Testis (tissue), 3 donors: ENCODE measurements around the gene SUCNR1. TPM values are rescaled to one million over a fixed set of nuclear protein-coding genes. Genes with fewer than 3 reads are reported as not detected.

Experiments used
- DNase-seq: peaks from one replicate; pipeline ENCODE4 v3.0.0-alpha.2; 2019
- H3K27ac ChIP-seq, 2 donors: fragments of 200-600 bp; sonication (generic); one replicate each; pipeline ENCODE4 v1.5.1; 2019
- H3K27me3 ChIP-seq: fragments of 200-600 bp; sonication (generic); one replicate; pipeline ENCODE4 v1.5.1; 2019
- H3K36me3 ChIP-seq: fragments of 200-600 bp; sonication (generic); one replicate; pipeline ENCODE4 v1.5.1; 2017; ENCODE audit warnings: low read depth; ENCODE audit errors: missing control alignments
- H3K4me1 ChIP-seq: fragments of 200-600 bp; sonication (generic); one replicate; pipeline ENCODE4 v1.5.1; 2019
- H3K4me3 ChIP-seq, 2 donors: fragments of 200-600 bp; sonication (generic); one replicate each; pipeline ENCODE4 v1.5.1; 2017 to 2019
- H3K9me3 ChIP-seq: fragments of 200-600 bp; sonication (generic); one replicate; pipeline ENCODE4 v1.5.1; 2017
- CTCF ChIP-seq, 3 experiments: fragments of 450-650 bp in 2 of 3; fragments of 200-600 bp in 1 of 3; sonication (generic) in 1 of 3; IDR thresholded peaks; one replicate each; pipeline ENCODE4 v1.5.1; 2016 to 2019; ENCODE audit warnings: antibody characterized with exemption in 3 of 3, mild to moderate bottlenecking in 2 of 3, moderate library complexity in 1 of 3
- POLR2A ChIP-seq: fragments of 450-650 bp; IDR thresholded peaks from one replicate; pipeline ENCODE4 v1.6.1; 2017; ENCODE audit warnings: antibody characterized with exemption, mild to moderate bottlenecking, moderate library complexity
- WGBS, 2 donors: methylation state at CpG; one replicate each; pipeline ENCODE4 v1.1.5; 2018; 5-methylcytosine and 5-hydroxymethylcytosine counted together
- intact Hi-C: fragments of 100-400 bp; cut with DNase I; formaldehyde crosslinking; loops from one replicate; pipeline ENCODE4 v1.15.1; 2023; ENCODE audit warnings: low total_unique reads
- polyA plus RNA-seq: library from polyadenylated mRNA; stranded (reverse); fragments of 350-450 nt; fragmentation: Illumina TruSeq; extraction: RNeasy Lipid Tissue Mini Kit (QIAGEN cat#74804); gene quantifications from one replicate; pipeline ENCODE4 v1.2.3, GENCODE V29; 2014; ENCODE audit warnings: low read depth, low replicate concordance; ENCODE audit not compliant: insufficient read depth
- total RNA-seq, 2 donors: library from RNA; depleted of rRNA; stranded (reverse); fragments of >200 nt; gene quantifications; one replicate each; pipeline ENCODE4 v1.2.3, GENCODE V29; 2016

The SUCNR1 gene
- total and polyA plus RNA-seq, 3 donors from 2014 or later: 0.06 to 0.42 TPM; not detected in 1

DNA sequence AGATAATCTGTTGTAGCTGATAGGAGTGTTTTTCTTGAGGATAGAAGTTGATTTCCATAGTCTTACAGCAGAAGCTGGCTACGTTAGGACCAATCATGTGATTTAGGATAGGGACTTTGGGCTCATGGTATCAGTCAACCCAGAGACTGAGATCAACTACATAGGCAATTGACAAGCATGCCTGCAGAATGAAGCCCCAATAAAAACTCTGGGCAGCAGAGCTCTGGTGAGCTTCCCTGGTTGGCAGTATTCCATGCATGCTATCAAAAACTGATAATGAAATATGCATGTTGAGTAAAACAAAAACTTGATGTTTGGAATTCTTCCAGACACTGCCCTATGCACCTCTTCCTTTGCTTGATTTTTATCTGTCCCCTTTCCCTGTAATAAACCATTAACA, 38.0 kb downstream of the SUCNR1 start:
- TF ChIP-seq POLR2A: no peak
- TF ChIP-seq CTCF (IDR thresholded peaks at IDR 0.05): no peak
- Histone ChIP-seq H3K9me3 (no peaks in the 10 kb centered on the region), H3K4me3 (no peak overlapping the region), H3K4me1 (no peaks in the 10 kb centered on the region), H3K36me3 (no peaks in the 10 kb centered on the region), H3K27ac (no peak overlapping the region), H3K27me3 (no peaks in the 10 kb centered on the region)
- WGBS, 2 donors: 92 to 100% methylated on average over 1 of the region's 1 CpG
- DNase-seq: no peak
- intact Hi-C loops: loop anchor here (10.0 kb wide), 1 partner anchor 67 kb away; no protein-coding TSS in a partner anchor

DNA sequence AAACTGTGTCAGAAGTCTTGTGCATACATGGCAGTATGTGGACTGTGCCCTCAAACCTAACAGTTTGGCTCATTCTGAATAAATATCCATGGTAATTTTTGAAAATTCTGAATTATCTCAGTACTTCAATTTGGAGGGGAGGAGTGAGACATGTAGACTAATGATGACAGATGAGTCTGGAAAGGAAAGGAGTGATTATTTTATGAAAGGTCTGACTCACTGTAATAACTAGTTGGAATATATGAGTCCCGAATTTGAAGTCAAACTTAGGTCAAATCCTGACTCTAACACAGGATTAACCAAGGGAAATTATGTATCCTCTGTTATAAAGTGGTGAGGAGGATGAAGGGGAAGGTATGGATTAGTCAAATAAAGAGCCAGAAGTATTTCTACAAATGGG, 38.6 kb downstream of the SUCNR1 start:
- 55 to 71% methylated on average over 1 of the region's 1 CpG for WGBS, 2 donors
- Histone ChIP-seq H3K4me1 (no peaks in the 10 kb centered on the region), H3K9me3 (no peaks in the 10 kb centered on the region), H3K4me3 (no peak overlapping the region), H3K36me3 (no peaks in the 10 kb centered on the region), H3K27me3 (no peaks in the 10 kb centered on the region), H3K27ac (no peak overlapping the region)
- no peak for DNase-seq
- no peak for TF ChIP-seq POLR2A
- TF ChIP-seq CTCF (IDR thresholded peaks at IDR 0.05): no peak
- intact Hi-C loops: loop anchor here (10.0 kb wide), 1 partner anchor 67 kb away; no protein-coding TSS in a partner anchor

DNA sequence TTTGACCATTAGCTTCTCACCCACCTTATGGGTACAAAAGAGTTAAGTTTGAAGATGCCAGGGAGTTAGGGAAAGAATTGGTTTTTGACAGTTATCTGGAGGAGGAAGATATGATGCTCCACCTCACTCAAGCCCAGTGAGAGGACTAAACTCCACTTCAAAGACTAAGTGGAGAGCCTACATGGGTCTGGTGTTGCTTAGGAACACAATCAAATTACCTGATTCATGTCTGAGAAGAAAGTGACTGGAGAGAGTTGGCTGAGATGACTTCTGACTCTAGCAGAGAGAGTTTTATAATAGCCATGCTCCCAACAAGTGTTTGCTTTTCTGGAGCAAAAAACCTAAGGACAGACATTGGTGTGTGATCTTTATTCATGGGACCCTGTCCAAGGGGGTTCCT, 43.3 kb downstream of the SUCNR1 start:
- no peaks in the 10 kb centered on the region for H3K9me3 ChIP-seq
- TF ChIP-seq POLR2A (no peak), CTCF (IDR thresholded peaks at IDR 0.05) (no peak)
- intact Hi-C loops: loop anchor here (10.0 kb wide), 1 partner anchor 72 kb away; no protein-coding TSS in a partner anchor
- H3K36me3 ChIP-seq: no peaks in the 10 kb centered on the region
- H3K27me3 ChIP-seq: no peaks in the 10 kb centered on the region
- H3K4me3 ChIP-seq: no peak overlapping the region
- no peak for DNase-seq
- no peak overlapping the region for H3K27ac ChIP-seq
- H3K4me1 ChIP-seq: no peaks in the 10 kb centered on the region

- intact Hi-C loops: loop anchor here (10.0 kb wide), 1 partner anchor 74 kb away; no protein-coding TSS in a partner anchor
- Histone ChIP-seq H3K4me3 (no peak overlapping the region), H3K27ac (no peak overlapping the region), H3K9me3 (no peaks in the 10 kb centered on the region), H3K4me1 (no peaks in the 10 kb centered on the region), H3K36me3 (no peaks in the 10 kb centered on the region), H3K27me3 (no peaks in the 10 kb centered on the region)
- TF ChIP-seq CTCF (IDR thresholded peaks at IDR 0.05) (peak; percentile 44 to 61 (median 46)), POLR2A (no peak)
- WGBS, 2 donors: 51 to 64% methylated on average over 5 of the region's 5 CpGs
- DNase-seq: no peak
Observed at GRCh38 chr3:151918253-151919029, 45.0 kb downstream of the SUCNR1 start.

- WGBS, 2 donors: 88 to 94% methylated on average over 2 of the region's 2 CpGs
- DNase-seq: no peak
Observed at GRCh38 chr3:151919030-151919328, 45.5 kb downstream of the SUCNR1 start.

More at GRCh38 chr3:151919030-151919328, 45.5 kb downstream of the SUCNR1 start:
- Histone ChIP-seq H3K27me3 (no peaks in the 10 kb centered on the region), H3K27ac (no peak overlapping the region), H3K9me3 (no peaks in the 10 kb centered on the region), H3K4me3 (no peak overlapping the region), H3K4me1 (no peaks in the 10 kb centered on the region), H3K36me3 (no peaks in the 10 kb centered on the region)
- TF ChIP-seq POLR2A (no peak), CTCF (IDR thresholded peaks at IDR 0.05) (no peak)
- intact Hi-C loops: loop anchor here (10.0 kb wide), 1 partner anchor 74 kb away; no protein-coding TSS in a partner anchor
